Activated gamma-delta T cell treated with Interleukin-2 at 50 U/mL for 16 hours (primary cell): ENCODE results near the gene CGB5.
"Not testable (repeated sequence)": the region's sequence is repeated elsewhere in the genome, so short reads cannot be mapped to it uniquely, and the experiment has no call there.

Source experiments
- DNase-seq: peaks from one replicate; pipeline ENCODE4 v3.0.0-alpha.2; 2020

CGB5 gene

GRCh38 chr19:49022116-49022515, 21.5 kb upstream of the CGB5 start:
- no peak for DNase-seq

DNA sequence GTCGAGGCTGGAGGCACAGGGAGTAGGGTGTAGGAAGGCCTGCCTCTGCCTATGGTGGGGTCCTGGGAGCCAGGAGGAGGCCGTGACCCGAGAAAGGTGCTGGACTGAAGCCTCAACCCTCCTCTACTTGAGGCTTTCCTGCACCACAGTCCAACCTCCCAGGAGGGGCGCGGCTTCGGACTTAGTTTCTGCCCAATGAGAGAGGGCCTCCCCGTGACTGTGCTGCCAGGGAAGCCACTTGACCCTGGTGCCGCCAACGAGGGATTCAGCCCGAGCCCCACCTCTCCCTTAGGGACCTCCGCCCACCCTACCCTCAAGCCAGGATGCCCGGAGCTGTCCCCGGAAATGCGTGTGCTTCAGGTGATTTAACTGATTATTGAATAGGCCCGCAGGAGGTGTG, 19.4 kb upstream of the CGB5 start, which contains the start of gene CGB3:
TSS of gene CGB3 (minus strand) at position 101 of the 400 bp plus-strand sequence. CDS start 362 bp downstream, outside the sequence.
- not testable (repeated sequence) for DNase-seq

DNA sequence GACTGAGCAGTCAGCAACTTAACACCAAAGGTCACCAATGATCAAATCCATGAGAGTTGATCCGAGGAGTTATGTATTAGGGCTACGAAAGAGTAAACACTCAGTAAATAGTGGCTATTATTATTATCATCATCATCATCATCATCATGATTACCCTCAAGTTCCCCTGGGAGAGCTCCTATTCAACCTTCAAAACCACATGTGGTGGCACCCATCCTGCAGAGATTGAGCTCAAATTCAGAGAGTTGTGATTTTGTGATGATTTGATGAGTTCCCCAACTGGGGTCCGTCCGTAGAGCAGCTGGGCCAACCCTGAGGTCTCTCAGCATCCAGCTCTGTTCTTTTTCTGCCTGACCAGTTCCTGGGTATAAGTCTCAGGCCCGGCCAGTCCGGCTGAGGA, 18.6 kb upstream of the CGB5 start:
- DNase-seq: not testable (repeated sequence)

GRCh38 chr19:49025599-49025998, 18.0 kb upstream of the CGB5 start:
- DNase-seq: not testable (repeated sequence)

GRCh38 chr19:49028686-49029085, 15.0 kb upstream of the CGB5 start:
- DNase-seq: not testable (repeated sequence)

GRCh38 chr19:49029749-49030148, 13.9 kb upstream of the CGB5 start:
- DNase-seq: not testable (repeated sequence)

DNA sequence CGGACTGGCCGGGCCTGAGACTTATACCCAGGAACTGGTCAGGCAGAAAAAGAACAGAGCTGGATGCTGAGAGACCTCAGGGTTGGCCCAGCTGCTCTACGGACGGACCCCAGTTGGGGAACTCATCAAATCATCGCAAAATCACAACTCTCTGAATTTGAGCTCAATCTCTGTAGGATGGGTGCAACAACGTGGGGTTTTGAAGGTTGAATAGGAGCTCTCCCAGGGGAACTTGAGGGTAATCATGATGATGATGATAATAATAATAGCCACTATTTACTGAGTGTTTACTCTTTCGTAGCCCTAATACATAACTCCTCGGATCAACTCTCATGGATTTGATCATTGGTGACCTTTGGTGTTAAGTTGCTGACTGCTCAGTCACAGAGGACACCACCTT, 13.3 kb upstream of the CGB5 start:
- not testable (repeated sequence) for DNase-seq

DNA sequence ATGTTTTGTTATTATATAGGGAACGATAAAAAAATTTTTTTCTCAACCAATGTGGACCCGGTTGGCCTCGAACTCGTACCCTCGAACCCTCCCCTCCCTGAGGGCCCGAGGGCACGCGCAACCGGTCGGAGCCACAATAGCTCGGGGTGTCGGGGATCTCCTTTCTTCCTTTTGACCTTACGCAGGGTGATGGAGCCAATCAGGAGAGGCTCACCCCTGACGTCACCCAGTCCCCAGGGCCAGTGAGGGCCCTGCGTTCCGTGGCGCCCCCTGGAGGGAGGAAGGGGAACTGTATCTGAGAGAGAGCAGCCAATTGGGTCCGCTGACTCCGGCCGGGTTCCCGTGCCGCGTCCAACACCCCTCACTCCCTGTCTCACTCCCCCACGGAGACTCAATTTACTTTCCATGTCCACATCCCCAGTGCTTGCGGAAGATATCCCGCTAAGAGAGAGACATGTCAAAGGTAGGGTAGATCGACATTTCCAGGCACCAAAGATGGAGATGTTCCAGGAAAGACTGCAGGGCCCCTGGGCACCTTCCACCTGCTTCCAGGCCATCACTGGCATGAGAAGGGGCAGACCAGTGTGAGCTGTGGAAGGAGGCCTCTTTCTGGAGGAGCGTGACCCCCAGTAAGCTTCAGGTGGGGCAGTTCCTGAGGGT, 11.9 kb upstream of the CGB5 start, which contains the start of gene CGB2:
TSS of gene CGB2 (plus strand) at position 249 of the 660 bp plus-strand sequence. CDS start at position 455, 206 bp downstream.
- DNase-seq: peak; percentile 52

GRCh38 chr19:49036815-49037214, 6.8 kb upstream of the CGB5 start, which contains the start of gene CGB1:
CGB1 (minus strand) TSS chr19:49036895; CDS start chr19:49036711, 184 bp downstream.
- DNase-seq: peak; percentile 30

GRCh38 chr19:49038111-49038510, 5.5 kb upstream of the CGB5 start:
- DNase-seq: not testable (repeated sequence)

DNA sequence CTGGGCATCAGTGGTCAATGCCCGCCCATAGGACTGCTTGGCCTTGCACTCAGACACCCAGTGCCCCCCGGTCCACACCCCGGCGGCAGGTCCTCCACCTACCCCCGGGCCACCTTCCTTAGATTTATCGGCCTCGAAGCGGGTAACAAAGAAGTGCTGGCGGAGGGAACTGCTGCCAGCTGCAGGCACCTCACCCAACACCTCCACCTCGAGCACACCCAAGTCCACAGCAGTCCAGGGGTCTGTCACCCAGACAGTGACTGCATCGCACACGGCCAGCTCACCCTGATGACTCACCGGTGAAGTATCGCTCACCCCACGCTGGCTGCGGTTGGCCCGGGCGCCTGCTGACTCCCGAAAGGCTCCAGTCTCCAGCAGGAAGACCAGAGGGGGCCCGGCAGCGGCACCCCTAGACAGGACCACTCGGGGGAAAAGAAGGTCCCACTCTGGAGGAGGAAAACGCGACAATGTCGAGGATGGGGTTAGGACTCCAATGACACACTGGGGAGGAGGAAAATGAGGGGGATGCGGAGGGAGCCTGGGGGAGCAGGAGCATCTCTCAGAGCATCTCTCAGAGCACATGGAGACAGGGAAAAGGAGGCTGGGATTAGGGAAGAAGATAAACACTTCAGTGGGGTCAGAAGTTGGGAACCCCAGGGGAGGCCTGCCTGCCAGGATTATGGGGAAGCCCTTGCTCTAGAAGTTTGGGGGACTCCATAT, 4.9 kb upstream of the CGB5 start:
- DNase-seq: not testable (repeated sequence)

DNA sequence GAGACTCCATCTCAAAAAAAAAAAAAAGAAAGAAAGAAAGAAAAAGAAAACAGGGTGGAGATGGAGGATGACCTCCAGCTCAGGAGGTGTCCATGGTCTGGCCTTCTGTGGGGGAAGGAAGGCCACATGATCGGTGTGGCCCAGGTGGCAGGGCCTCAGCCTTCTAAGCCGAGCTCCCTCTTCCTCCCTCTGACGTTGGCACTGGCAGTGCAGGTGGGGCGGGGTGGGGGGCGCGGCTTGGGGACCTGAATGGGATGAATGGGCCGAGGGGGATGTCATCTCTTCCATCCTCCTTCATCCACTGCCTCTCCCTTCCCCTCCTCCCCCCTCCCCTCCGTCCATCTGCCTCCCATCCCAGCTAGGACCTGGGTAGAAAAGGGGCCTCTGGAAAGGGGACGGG, 3.9 kb upstream of the CGB5 start:
- DNase-seq: not testable (repeated sequence)

GRCh38 chr19:49042177-49042576, 1.5 kb upstream of the CGB5 start:
- DNase-seq: no peak

GRCh38 chr19:49042666-49043065, 982 bp upstream of the CGB5 start:
- not testable (repeated sequence) for DNase-seq

DNA sequence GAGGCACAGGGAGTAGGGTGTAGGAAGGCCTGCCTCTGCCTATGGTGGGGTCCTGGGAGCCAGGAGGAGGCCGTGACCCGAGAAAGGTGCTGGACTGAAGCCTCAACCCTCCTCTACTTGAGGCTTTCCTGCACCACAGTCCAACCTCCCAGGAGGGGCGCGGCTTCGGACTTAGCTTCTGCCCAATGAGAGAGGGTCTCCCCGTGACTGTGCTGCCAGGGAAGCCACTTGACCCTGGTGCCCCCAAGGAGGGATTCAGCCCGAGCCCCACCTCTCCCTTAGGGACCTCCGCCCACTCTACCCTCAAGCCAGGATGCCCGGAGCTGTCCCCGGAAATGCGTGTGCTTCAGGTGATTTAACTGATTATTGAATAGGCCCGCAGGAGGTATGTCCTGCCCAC, 5.4 kb downstream of the CGB5 start, which contains the start of gene CGB8:
TSS of gene CGB8 (minus strand) at position 101 of the 400 bp plus-strand sequence. CDS start 372 bp downstream, outside the sequence.
- DNase-seq: not testable (repeated sequence)

GRCh38 chr19:49049834-49050233, 6.2 kb downstream of the CGB5 start:
- DNase-seq: not testable (repeated sequence)

GRCh38 chr19:49050376-49051033, 6.9 kb downstream of the CGB5 start:
- DNase-seq: not testable (repeated sequence)

- DNase-seq: peak; percentile 49
Measured at GRCh38 chr19:49056101-49056901, 12.7 kb downstream of the CGB5 start.

- DNase-seq: not testable (repeated sequence)
Measured at GRCh38 chr19:49056902-49057596, 13.4 kb downstream of the CGB5 start.

DNA sequence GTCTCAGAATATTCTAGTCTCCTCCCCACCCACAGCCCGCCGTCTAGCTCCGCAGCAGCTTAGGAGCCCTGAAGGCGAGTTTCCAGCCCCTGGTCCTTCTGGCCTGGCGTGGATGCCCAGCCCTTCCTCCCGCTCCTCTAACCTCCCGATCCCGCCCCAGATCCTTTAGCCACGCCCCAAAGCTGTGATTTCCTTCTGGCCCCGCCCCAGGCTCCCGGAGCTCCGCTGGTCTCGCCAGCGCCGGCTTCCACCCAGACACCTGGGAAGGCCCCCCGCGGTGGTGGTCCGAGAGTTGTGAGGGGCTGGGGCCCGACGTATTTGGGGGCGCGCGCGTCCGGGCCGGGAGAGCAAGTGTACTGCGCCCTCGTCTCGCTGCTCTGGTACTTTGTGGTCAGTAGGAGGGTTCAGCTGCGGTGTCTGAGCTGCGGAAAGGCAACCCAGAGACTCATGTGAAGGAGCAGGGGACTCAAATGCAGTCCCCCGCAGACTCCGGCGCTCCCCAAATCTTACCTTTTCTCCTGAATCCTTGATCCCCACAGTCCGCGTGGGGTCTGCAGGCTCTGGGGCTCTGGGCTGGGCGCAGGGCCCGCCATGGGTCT, 14.1 kb downstream of the CGB5 start, which contains the start of gene CGB7:
TSS of gene CGB7 (minus strand) at position 114 of the 599 bp plus-strand sequence. CDS start 2,374 bp downstream, outside the sequence.
- no peak for DNase-seq

- DNase-seq: no peak
Measured at GRCh38 chr19:49058562-49058961, 14.9 kb downstream of the CGB5 start.
